ENCODE measurements around the gene TCERG1L.

DNA sequence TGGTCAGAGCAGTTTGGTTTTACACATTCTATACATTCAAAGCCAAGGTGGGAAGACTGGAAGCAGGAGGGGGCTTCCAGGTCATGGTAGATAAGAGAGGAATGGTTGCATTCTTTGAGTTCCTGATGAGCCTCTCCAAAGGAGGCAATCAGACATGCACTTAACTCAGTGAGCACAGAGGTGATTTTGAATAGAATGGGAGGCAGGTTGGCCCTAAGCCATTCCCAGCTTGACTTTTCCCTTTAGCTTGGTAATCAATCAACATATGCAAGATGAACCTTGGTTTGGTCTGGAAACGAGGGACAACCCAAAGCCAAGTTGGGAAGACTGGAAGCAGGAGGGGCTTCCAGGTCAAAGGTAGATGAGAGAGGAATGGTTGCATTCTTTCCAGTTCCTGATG, 31.4 kb downstream of the TCERG1L start:
- TF ChIP-seq POLR2AphosphoS5 (IDR thresholded peaks at IDR 0.05; ENCODE audit: low read depth, low read length) = no peak
- TF ChIP-seq TAF1 (IDR thresholded peaks at IDR 0.05; ENCODE audit: borderline replicate concordance, low read depth, low read length) = no peak
- no peak for TF ChIP-seq POLR2A (IDR thresholded peaks at IDR 0.05; ENCODE audit: low read depth, low read length)
